Stimulated activated CD8-positive, alpha-beta memory T cell treated with anti-CD3 and anti-CD28 coated beads, Interleukin-15, amount 100 ng/mL, for 1 hour (primary cell): ENCODE measurements around the gene NPIPA7.
"Not testable (repeated sequence)": the region's sequence is repeated elsewhere in the genome, so short reads cannot be mapped to it uniquely, and the experiment has no call there.

Experiments used
- DNase-seq: peaks from one replicate; pipeline ENCODE4 v3.0.0-alpha.2; 2020; ENCODE audit warnings: low read depth

NPIPA7 gene

GRCh38 chr16:16420515-16420914, 41.6 kb downstream of the NPIPA7 start:
- not testable (repeated sequence) for DNase-seq

- not testable (repeated sequence) for DNase-seq
Measured at GRCh38 chr16:16425146-16425545, 46.2 kb downstream of the NPIPA7 start.

GRCh38 chr16:16431135-16431534, 52.2 kb downstream of the NPIPA7 start:
- DNase-seq: not testable (repeated sequence)

GRCh38 chr16:16434711-16435110, 55.8 kb downstream of the NPIPA7 start:
- DNase-seq: not testable (repeated sequence)

- DNase-seq: not testable (repeated sequence)
Measured at GRCh38 chr16:16441401-16441800, 62.5 kb downstream of the NPIPA7 start.
